Activated B cell treated with CpG ODN at 0.5 μM for 24 hours (primary cell): Measurements from ENCODE around the gene SLC12A5. TPM values are rescaled to one million over a fixed set of nuclear protein-coding genes. Genes with fewer than 3 reads are reported as not detected.

Source experiments
- ATAC-seq: fragments of 200-7000 bp; cut with Tn5 transposase; one replicate; pipeline ENCODE4 v1.10.0; 2021; ENCODE audit warnings: low read depth, mild to moderate bottlenecking, moderate library complexity
- CTCF ChIA-PET: fragments of 350-600 bp; sonication (Branson Sonifier 250); formaldehyde crosslinking; loops from one replicate; lab custom pipeline; 2021; ENCODE audit warnings: antibody characterized with exemption; lab: Charles Lee
- POLR2A ChIA-PET: fragments of 350-600 bp; sonication (Branson Sonifier 250); formaldehyde crosslinking; loops from one replicate; lab custom pipeline; 2021; ENCODE audit warnings: antibody characterized with exemption; lab: Charles Lee
- DNase-seq: peaks from one replicate; pipeline ENCODE4 v3.0.0; 2022
- H3K27ac Mint-ChIP-seq: one replicate; pipeline ENCODE4 v1.8.0; 2020; ENCODE audit warnings: mixed read lengths
- H3K27me3 Mint-ChIP-seq: one replicate; pipeline ENCODE4 v1.8.0; 2021; ENCODE audit warnings: mixed read lengths
- H3K36me3 Mint-ChIP-seq: one replicate; pipeline ENCODE4 v1.8.0; 2021; ENCODE audit warnings: low read depth, mixed read lengths
- H3K4me1 Mint-ChIP-seq: one replicate; pipeline ENCODE4 v1.8.0; 2021; ENCODE audit warnings: mixed read lengths
- H3K4me3 Mint-ChIP-seq: one replicate; pipeline ENCODE4 v1.8.0; 2020; ENCODE audit warnings: mild to moderate bottlenecking, mixed read lengths
- H3K9me3 Mint-ChIP-seq: one replicate; pipeline ENCODE4 v1.8.0; 2020; ENCODE audit warnings: mixed read lengths
- intact Hi-C: fragments of 100-400 bp; cut with micrococcal nuclease; formaldehyde crosslinking; loops from one replicate; pipeline ENCODE4 v1.15.1; 2024
- total RNA-seq: library from RNA; stranded (reverse); gene quantifications from 2 replicates; pipeline ENCODE4 v1.2.3, GENCODE V29; 2022
- TF ChIP-seq, protein P1 (sequence below): fragments of 200-600 bp; IDR thresholded peaks from one replicate; pipeline ENCODE4 v1.8.0; 2022; ENCODE audit warnings: antibody characterized with exemption, mild to moderate bottlenecking

Gene SLC12A5
- total RNA-seq, 1 donor from 2014 or later = not detected

DNA sequence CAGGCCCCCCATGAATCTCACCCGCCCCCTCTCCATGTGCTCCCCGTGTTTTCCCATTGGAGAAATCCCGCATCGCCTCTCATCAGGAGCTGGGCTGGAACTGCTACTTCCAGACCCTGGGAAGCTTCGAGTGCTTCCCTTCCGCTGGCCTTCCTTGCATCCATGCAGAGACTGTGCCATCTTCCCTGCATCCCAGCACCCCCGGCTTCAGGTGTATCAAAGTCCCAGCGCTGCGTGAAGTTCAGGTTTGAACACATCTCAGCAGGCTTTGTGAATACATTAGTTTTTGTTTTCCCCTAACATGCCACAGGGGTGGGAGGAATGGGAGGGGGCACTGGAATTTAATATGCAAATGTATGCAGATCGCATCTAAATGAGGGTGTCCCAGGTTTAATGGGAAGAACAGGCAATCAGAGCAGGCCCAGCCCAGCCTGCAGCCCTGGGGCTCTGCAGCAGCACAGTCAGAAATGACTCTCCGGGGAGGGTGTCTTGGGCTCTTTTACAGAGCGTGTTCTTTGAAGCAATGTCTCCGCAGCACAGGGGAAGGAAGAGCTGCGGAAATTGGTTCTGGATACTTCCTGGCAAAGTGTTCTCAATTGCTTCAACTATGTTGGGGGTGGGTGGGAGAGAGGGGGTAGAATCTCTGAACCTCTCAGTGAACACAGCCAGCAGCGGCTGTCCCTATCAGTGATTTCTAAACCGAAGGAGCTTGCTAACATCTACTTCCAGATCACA, 28.6 kb upstream of the SLC12A5 start:
- ChIA-PET CTCF (interaction anchor here (1.3 to 4.2 kb wide), 3 partner anchors 13 to 201 kb away, joined by 3 to 23 read pairs (median 4); no protein-coding TSS in a partner anchor), POLR2A (no interaction called here)
- intact Hi-C loops = no loop called here
- Mint-ChIP-seq H3K36me3 (no peaks in the 10 kb centered on the region), H3K4me1 (peaks cover 49% of the 10 kb centered on the region), H3K27ac (no peak overlapping the region), H3K9me3 (no peaks in the 10 kb centered on the region), H3K4me3 (no peak overlapping the region), H3K27me3 (peaks cover 8% of the 10 kb centered on the region)
- DNase-seq (no peak), ATAC-seq (no peak)
- TF ChIP-seq, protein P1, sequence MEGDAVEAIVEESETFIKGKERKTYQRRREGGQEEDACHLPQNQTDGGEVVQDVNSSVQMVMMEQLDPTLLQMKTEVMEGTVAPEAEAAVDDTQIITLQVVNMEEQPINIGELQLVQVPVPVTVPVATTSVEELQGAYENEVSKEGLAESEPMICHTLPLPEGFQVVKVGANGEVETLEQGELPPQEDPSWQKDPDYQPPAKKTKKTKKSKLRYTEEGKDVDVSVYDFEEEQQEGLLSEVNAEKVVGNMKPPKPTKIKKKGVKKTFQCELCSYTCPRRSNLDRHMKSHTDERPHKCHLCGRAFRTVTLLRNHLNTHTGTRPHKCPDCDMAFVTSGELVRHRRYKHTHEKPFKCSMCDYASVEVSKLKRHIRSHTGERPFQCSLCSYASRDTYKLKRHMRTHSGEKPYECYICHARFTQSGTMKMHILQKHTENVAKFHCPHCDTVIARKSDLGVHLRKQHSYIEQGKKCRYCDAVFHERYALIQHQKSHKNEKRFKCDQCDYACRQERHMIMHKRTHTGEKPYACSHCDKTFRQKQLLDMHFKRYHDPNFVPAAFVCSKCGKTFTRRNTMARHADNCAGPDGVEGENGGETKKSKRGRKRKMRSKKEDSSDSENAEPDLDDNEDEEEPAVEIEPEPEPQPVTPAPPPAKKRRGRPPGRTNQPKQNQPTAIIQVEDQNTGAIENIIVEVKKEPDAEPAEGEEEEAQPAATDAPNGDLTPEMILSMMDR = no peak

DNA sequence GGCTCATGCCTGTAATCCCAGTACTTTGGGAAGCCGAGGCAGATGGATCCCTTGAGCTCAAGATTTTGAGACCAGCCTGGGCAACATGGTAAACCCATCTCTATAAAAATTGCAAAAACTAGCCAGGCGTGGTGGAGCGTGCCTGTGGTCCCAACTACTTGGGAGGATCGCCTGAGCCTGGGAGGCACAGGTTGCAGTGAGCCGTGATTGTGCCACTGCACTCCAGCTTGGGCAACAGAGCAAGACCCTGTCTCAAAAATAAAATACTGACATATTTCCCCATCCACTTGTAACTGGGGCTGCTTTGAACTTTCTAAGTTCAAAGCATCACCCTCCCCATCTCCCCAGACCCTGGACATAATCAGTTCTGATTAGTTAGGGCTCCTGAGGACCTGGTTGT, 27.5 kb upstream of the SLC12A5 start:
- intact Hi-C loops = no loop called here
- no peak overlapping the region for H3K27ac Mint-ChIP-seq
- POLR2A ChIA-PET = no interaction called here
- H3K36me3 Mint-ChIP-seq = no peaks in the 10 kb centered on the region
- H3K4me1 Mint-ChIP-seq = peaks cover 58% of the 10 kb centered on the region
- CTCF ChIA-PET = interaction anchor here (1.3 to 4.2 kb wide), 3 partner anchors 12 to 202 kb away, joined by 3 to 23 read pairs (median 4); no protein-coding TSS in a partner anchor
- ATAC-seq (no peak), DNase-seq (no peak)
- H3K27me3 Mint-ChIP-seq = peaks cover 7% of the 10 kb centered on the region
- no peaks in the 10 kb centered on the region for H3K9me3 Mint-ChIP-seq
- TF ChIP-seq, protein P1 = no peak
- H3K4me3 Mint-ChIP-seq = no peak overlapping the region

DNA sequence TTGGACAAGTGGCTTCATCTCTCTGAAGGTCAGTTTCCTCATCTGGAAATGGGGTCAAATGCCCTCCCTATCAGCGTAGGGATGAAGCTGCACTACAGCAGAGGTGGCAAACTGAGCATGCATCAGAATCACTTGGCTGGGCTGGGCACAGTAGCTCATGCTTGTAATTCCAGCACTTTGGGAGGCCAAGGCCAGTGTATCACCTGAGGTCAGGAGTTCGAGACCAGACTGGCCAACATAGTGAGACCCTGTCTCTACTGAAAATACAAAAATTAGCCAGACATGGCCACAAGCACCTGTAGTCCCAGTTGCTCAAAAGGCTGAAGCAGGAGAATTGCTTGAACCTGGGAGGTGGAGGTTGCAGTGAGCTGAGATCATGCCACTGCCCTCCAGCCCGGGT, 27.0 kb upstream of the SLC12A5 start:
- POLR2A ChIA-PET = no interaction called here
- CTCF ChIA-PET = interaction anchor here (1.3 to 1.4 kb wide), 2 partner anchors 12 to 202 kb away, joined by 3 to 4 read pairs; no protein-coding TSS in a partner anchor
- Mint-ChIP-seq H3K4me3 (no peak overlapping the region), H3K27ac (no peak overlapping the region), H3K27me3 (peaks cover 7% of the 10 kb centered on the region), H3K36me3 (no peaks in the 10 kb centered on the region), H3K9me3 (no peaks in the 10 kb centered on the region), H3K4me1 (peaks cover 61% of the 10 kb centered on the region)
- TF ChIP-seq, protein P1 = no peak
- no peak for DNase-seq
- intact Hi-C loops = no loop called here
- ATAC-seq = no peak

DNA sequence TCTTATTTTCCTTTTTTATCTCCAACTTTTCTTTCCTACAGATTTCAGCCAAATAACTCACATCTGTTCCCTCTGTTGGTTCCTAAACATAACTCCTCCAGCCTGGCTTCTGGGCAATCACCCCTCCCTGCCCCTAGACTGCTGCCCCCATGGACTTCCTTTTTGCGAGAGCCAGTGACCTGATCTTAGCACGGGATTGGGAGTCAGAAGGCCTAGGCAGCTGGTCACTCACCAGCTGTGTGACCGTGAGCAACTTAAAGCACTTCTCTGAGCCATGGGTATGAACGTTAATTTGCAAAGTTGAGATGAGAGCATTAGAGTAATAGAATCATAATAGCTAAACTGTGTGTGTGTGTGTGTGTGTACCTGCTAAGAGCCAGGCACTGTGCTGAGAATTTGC, 24.8 kb upstream of the SLC12A5 start:
- CTCF ChIA-PET = interaction anchor here (1.3 kb wide), 1 partner anchor 9 kb away, joined by 5 read pairs; no protein-coding TSS in a partner anchor
- intact Hi-C loops = no loop called here
- H3K4me3 Mint-ChIP-seq = no peak overlapping the region
- POLR2A ChIA-PET = interaction anchor here (0.6 to 1.3 kb wide), 2 partner anchors 32 to 46 kb away, joined by 3 to 9 read pairs; partner anchors contain the start of gene ZNF335
- peaks cover 68% of the 10 kb centered on the region for H3K4me1 Mint-ChIP-seq
- ATAC-seq (no peak), DNase-seq (no peak)
- no peak overlapping the region for H3K27ac Mint-ChIP-seq
- no peaks in the 10 kb centered on the region for H3K36me3 Mint-ChIP-seq
- H3K27me3 Mint-ChIP-seq = peaks cover 5% of the 10 kb centered on the region
- TF ChIP-seq, protein P1 = no peak
- H3K9me3 Mint-ChIP-seq = no peaks in the 10 kb centered on the region

DNA sequence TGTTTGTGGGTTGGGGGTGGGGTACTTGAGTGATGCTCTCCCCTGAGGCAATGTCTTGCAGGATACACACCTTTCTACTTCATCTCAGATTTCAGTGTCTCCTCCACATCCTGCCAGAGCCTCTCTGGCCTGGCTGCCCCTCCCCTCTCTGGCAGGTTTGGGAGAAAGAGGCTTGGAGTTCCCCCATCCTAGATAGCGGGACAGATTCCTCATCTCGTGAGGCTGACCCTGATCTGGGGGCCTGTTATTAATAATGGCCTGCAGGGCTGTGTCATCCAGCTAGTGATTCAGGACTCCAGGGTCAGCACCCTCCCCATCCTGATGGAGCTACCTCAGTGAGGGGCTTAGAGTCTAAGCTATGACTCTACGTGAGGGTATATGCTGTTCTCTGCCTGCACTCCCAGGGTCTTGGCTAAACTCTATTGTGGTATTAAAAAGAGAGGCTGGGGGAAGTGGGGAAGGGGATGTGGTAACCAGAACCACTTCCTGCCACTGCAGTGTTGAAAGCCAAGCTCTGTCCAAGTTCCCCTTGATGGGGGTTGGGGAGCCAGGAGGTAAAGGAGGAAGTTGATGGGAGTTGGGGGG, 24.0 kb upstream of the SLC12A5 start:
- Mint-ChIP-seq H3K9me3 (no peaks in the 10 kb centered on the region), H3K4me1 (peaks cover 71% of the 10 kb centered on the region), H3K4me3 (peak overlapping the region; percentile 55), H3K27ac (peak overlapping the region; percentile 50), H3K36me3 (no peaks in the 10 kb centered on the region), H3K27me3 (peaks cover 12% of the 10 kb centered on the region)
- CTCF ChIA-PET = interaction anchor here (1.2 to 2.1 kb wide), 3 partner anchors 8 to 170 kb away, joined by 3 to 7 read pairs (median 5); no protein-coding TSS in a partner anchor
- intact Hi-C loops = no loop called here
- POLR2A ChIA-PET = interaction anchor here (1.2 to 1.5 kb wide), 3 partner anchors 18 to 34 kb away, joined by 3 to 9 read pairs (median 8); partner anchors contain the start of gene ZNF335
- TF ChIP-seq, protein P1 = no peak
- peak; percentile 38 for ATAC-seq
- DNase-seq = no peak
